ENCODE data around the gene MAP3K1.

MAP3K1 gene

DNA sequence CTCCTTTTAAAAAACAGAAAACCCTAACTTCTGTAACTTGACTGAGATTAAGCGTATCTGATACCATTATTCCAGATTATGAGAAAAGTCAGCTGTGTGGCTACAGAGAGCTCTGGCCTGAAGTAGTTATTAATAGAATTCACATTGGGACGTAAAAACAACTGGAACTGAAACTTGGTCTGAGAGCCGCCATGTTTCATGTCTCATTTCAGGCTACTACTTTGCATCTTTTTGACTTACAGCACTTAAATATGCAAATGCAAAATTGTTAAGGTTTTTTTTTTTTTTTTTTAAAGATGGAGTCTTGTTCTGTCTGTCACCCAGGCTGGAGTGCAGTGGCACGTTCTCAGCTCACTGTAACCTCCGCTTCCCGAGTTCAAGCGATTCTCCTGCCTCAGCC is 25.2 kb downstream of the MAP3K1 start:
- no peaks in the 10 kb centered on the region for H3K27me3 ChIP-seq (ENCODE audit: control insufficient read depth in 1 of 2, insufficient read depth in 1 of 2, low read length in 2 of 2)
- peaks cover 4% of the 10 kb centered on the region for H3K79me1 ChIP-seq (replicated peaks; ENCODE audit: low read length, poor library complexity, severe bottlenecking)
- no peak overlapping the region for H2AFZ ChIP-seq (ENCODE audit: low read depth, low read length)
- no peak overlapping the region for H3K4me3 ChIP-seq (ENCODE audit: insufficient read depth in 1 of 2, low read depth in 1 of 2, low read length in 2 of 2)
- no peak overlapping the region for H3K9ac ChIP-seq (ENCODE audit: low read length)
- no peak overlapping the region for H3K27ac ChIP-seq (ENCODE audit: low read length, poor library complexity, severe bottlenecking)
- peaks cover 5% of the 10 kb centered on the region for H3K4me1 ChIP-seq (ENCODE audit: control insufficient read depth, insufficient read depth, low read depth, low read length)
- H2BK15ac ChIP-seq (ENCODE audit: low read depth, poor library complexity, severe bottlenecking): no peak overlapping the region
- no peak overlapping the region for H4K91ac ChIP-seq (ENCODE audit: low read length)
- no peak overlapping the region for H2BK5ac ChIP-seq (ENCODE audit: low read depth, low read length, poor library complexity, severe bottlenecking)
- no peak overlapping the region for H3K4me2 ChIP-seq (ENCODE audit: low read length, poor library complexity, severe bottlenecking)
- H2AK5ac ChIP-seq (ENCODE audit: low read length, severe bottlenecking): no peak overlapping the region
- H3K18ac ChIP-seq (ENCODE audit: low read depth in 1 of 2, low read length in 2 of 2): no peak overlapping the region
- H3K36me3 ChIP-seq (ENCODE audit: control insufficient read depth in 1 of 2, insufficient read depth in 2 of 2, low read depth in 1 of 2, low read length in 2 of 2): no peaks in the 10 kb centered on the region
- H4K8ac ChIP-seq (ENCODE audit: low read length): no peak overlapping the region
- H3K14ac ChIP-seq (ENCODE audit: low read length in 2 of 2): no peak overlapping the region
- no peak for DNase-seq
- no peak overlapping the region for H2BK120ac ChIP-seq (ENCODE audit: low read depth, low read length)
- no peak overlapping the region for H3K23ac ChIP-seq (ENCODE audit: low read length in 2 of 2)
- H3K4ac ChIP-seq (ENCODE audit: low read depth in 1 of 2, low read length in 2 of 2): no peak overlapping the region
- 98% methylated on average over 7 of the region's 7 CpGs for WGBS
- H2BK12ac ChIP-seq (ENCODE audit: low read length in 2 of 2): no peak overlapping the region
- H3K9me3 ChIP-seq (ENCODE audit: control insufficient read depth, low read length): no peaks in the 10 kb centered on the region

DNA sequence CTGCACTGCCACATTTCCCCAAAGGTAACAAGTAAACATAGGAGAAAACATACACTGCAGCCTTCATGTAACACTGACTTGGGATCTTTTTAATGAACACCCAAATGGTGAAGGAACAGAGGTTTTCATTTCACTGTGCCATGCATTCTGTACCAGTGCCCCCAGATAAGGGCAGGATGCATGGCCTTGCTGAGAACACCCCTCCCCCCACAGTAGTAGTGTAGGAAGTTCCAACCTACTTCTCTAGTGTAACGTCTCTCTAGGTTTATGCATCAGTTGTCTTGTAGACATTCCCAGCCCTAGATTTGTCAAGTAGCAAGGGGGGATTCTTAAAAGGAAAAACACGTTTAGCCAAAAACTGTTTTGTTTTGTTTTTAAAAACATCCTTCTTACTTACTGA is 29.9 kb downstream of the MAP3K1 start:
- peaks cover 2% of the 10 kb centered on the region for H3K4me1 ChIP-seq (ENCODE audit: control insufficient read depth, insufficient read depth, low read depth, low read length)
- no peak overlapping the region for H2BK5ac ChIP-seq (ENCODE audit: low read depth, low read length, poor library complexity, severe bottlenecking)
- no peak overlapping the region for H4K91ac ChIP-seq (ENCODE audit: low read length)
- no peak overlapping the region for H3K14ac ChIP-seq (ENCODE audit: low read length in 2 of 2)
- no peak overlapping the region for H2AFZ ChIP-seq (ENCODE audit: low read depth, low read length)
- no peaks in the 10 kb centered on the region for H3K9me3 ChIP-seq (ENCODE audit: control insufficient read depth, low read length)
- H3K4ac ChIP-seq (ENCODE audit: low read depth in 1 of 2, low read length in 2 of 2): no peak overlapping the region
- no CpG with 5 or more reads among the region's 2 CpGs for WGBS
- peaks cover 4% of the 10 kb centered on the region for H3K79me1 ChIP-seq (replicated peaks; ENCODE audit: low read length, poor library complexity, severe bottlenecking)
- no peak for DNase-seq
- H2BK12ac ChIP-seq (ENCODE audit: low read length in 2 of 2): no peak overlapping the region
- no peak overlapping the region for H3K9ac ChIP-seq (ENCODE audit: low read length)
- no peaks in the 10 kb centered on the region for H3K36me3 ChIP-seq (ENCODE audit: control insufficient read depth in 1 of 2, insufficient read depth in 2 of 2, low read depth in 1 of 2, low read length in 2 of 2)
- H3K4me3 ChIP-seq (ENCODE audit: insufficient read depth in 1 of 2, low read depth in 1 of 2, low read length in 2 of 2): no peak overlapping the region
- H3K27me3 ChIP-seq (ENCODE audit: control insufficient read depth in 1 of 2, insufficient read depth in 1 of 2, low read length in 2 of 2): no peaks in the 10 kb centered on the region
- H3K4me2 ChIP-seq (ENCODE audit: low read length, poor library complexity, severe bottlenecking): no peak overlapping the region
- no peak overlapping the region for H3K27ac ChIP-seq (ENCODE audit: low read length, poor library complexity, severe bottlenecking)
- no peak overlapping the region for H2BK15ac ChIP-seq (ENCODE audit: low read depth, poor library complexity, severe bottlenecking)
- no peak overlapping the region for H4K8ac ChIP-seq (ENCODE audit: low read length)
- H3K18ac ChIP-seq (ENCODE audit: low read depth in 1 of 2, low read length in 2 of 2): peak overlapping the region in 1 of 2 experiments; percentile 67
- H3K23ac ChIP-seq (ENCODE audit: low read length in 2 of 2): no peak overlapping the region
- H2AK5ac ChIP-seq (ENCODE audit: low read length, severe bottlenecking): no peak overlapping the region
- no peak overlapping the region for H2BK120ac ChIP-seq (ENCODE audit: low read depth, low read length)

DNA sequence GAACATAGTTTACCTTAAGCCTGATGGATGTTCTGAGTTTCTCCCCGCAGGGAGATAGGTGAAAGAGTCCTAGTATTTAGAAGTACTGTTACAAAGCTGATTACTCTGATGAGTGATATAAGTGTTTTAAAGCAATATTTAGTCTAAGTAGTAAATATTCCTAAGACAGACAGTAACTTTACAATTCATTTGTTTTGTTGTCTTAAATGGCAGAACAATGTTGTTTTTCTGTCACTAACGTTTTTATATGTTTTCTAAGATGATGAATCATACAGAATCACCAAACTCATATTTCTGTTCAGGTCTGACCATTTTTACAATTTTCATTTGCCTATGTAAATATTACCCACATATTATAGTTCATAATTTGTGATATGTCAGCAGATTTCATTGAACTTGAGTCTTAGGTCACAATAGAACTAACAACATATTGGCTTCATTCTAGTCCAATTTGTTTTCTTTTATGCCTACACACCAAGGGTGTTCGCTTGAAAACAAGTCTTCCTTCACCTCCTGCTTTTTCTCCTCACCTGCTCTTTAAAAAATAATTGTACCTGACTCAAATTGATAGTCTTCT is 30.6 kb downstream of the MAP3K1 start:
- no peaks in the 10 kb centered on the region for H3K36me3 ChIP-seq (ENCODE audit: control insufficient read depth in 1 of 2, insufficient read depth in 2 of 2, low read depth in 1 of 2, low read length in 2 of 2)
- no peak overlapping the region for H2AK5ac ChIP-seq (ENCODE audit: low read length, severe bottlenecking)
- peaks cover 2% of the 10 kb centered on the region for H3K4me1 ChIP-seq (ENCODE audit: control insufficient read depth, insufficient read depth, low read depth, low read length)
- H2AFZ ChIP-seq (ENCODE audit: low read depth, low read length): no peak overlapping the region
- H3K14ac ChIP-seq (ENCODE audit: low read length in 2 of 2): no peak overlapping the region
- H2BK5ac ChIP-seq (ENCODE audit: low read depth, low read length, poor library complexity, severe bottlenecking): no peak overlapping the region
- H3K23ac ChIP-seq (ENCODE audit: low read length in 2 of 2): no peak overlapping the region
- no peak overlapping the region for H4K91ac ChIP-seq (ENCODE audit: low read length)
- no peak overlapping the region for H3K4ac ChIP-seq (ENCODE audit: low read depth in 1 of 2, low read length in 2 of 2)
- no peak overlapping the region for H2BK12ac ChIP-seq (ENCODE audit: low read length in 2 of 2)
- H3K18ac ChIP-seq (ENCODE audit: low read depth in 1 of 2, low read length in 2 of 2): no peak overlapping the region
- peaks cover 4% of the 10 kb centered on the region for H3K79me1 ChIP-seq (replicated peaks; ENCODE audit: low read length, poor library complexity, severe bottlenecking)
- WGBS: 83% methylated on average over 2 of the region's 3 CpGs
- H3K9me3 ChIP-seq (ENCODE audit: control insufficient read depth, low read length): no peaks in the 10 kb centered on the region
- H3K4me3 ChIP-seq (ENCODE audit: insufficient read depth in 1 of 2, low read depth in 1 of 2, low read length in 2 of 2): no peak overlapping the region
- no peak overlapping the region for H2BK15ac ChIP-seq (ENCODE audit: low read depth, poor library complexity, severe bottlenecking)
- H3K27ac ChIP-seq (ENCODE audit: low read length, poor library complexity, severe bottlenecking): no peak overlapping the region
- H3K4me2 ChIP-seq (ENCODE audit: low read length, poor library complexity, severe bottlenecking): no peak overlapping the region
- H3K9ac ChIP-seq (ENCODE audit: low read length): no peak overlapping the region
- H3K27me3 ChIP-seq (ENCODE audit: control insufficient read depth in 1 of 2, insufficient read depth in 1 of 2, low read length in 2 of 2): no peaks in the 10 kb centered on the region
- no peak overlapping the region for H2BK120ac ChIP-seq (ENCODE audit: low read depth, low read length)
- no peak for DNase-seq
- no peak overlapping the region for H4K8ac ChIP-seq (ENCODE audit: low read length)

DNA sequence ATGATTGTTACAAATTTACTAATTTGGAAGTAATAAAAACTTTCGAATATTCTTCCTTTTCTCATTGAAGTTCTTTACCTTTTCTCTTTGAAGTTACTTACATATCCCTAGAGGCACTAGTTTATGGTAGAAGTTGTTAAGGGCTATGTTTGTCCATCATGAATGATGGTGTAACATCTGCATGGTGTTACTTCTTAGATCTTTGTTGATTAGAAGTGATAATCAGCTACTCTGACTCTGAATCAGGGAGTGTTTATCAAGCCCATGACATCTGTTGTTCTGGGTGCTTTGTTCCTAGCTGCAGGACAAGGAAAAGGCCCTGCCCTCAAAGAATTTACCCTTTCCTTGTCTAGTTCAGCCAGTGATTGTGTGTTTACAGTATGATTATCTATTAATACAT is 32.9 kb downstream of the MAP3K1 start:
- Histone ChIP-seq H4K8ac (ENCODE audit: low read length) (no peak overlapping the region), H3K27ac (ENCODE audit: low read length, poor library complexity, severe bottlenecking) (no peak overlapping the region), H2AK5ac (ENCODE audit: low read length, severe bottlenecking) (no peak overlapping the region), H3K18ac (ENCODE audit: low read depth in 1 of 2, low read length in 2 of 2) (no peak overlapping the region), H3K27me3 (ENCODE audit: control insufficient read depth in 1 of 2, insufficient read depth in 1 of 2, low read length in 2 of 2) (no peaks in the 10 kb centered on the region), H3K36me3 (ENCODE audit: control insufficient read depth in 1 of 2, insufficient read depth in 2 of 2, low read depth in 1 of 2, low read length in 2 of 2) (no peaks in the 10 kb centered on the region), H3K9ac (ENCODE audit: low read length) (no peak overlapping the region), H2BK5ac (ENCODE audit: low read depth, low read length, poor library complexity, severe bottlenecking) (no peak overlapping the region), H4K91ac (ENCODE audit: low read length) (no peak overlapping the region), H3K4ac (ENCODE audit: low read depth in 1 of 2, low read length in 2 of 2) (no peak overlapping the region), H3K4me2 (ENCODE audit: low read length, poor library complexity, severe bottlenecking) (no peak overlapping the region), H3K4me3 (ENCODE audit: insufficient read depth in 1 of 2, low read depth in 1 of 2, low read length in 2 of 2) (no peak overlapping the region), H3K4me1 (ENCODE audit: control insufficient read depth, insufficient read depth, low read depth, low read length) (peaks cover 5% of the 10 kb centered on the region), H3K79me1 (replicated peaks; ENCODE audit: low read length, poor library complexity, severe bottlenecking) (peaks cover 4% of the 10 kb centered on the region), H3K14ac (ENCODE audit: low read length in 2 of 2) (no peak overlapping the region), H2BK120ac (ENCODE audit: low read depth, low read length) (no peak overlapping the region), H2BK15ac (ENCODE audit: low read depth, poor library complexity, severe bottlenecking) (no peak overlapping the region), H2BK12ac (ENCODE audit: low read length in 2 of 2) (no peak overlapping the region), H2AFZ (ENCODE audit: low read depth, low read length) (no peak overlapping the region), H3K23ac (ENCODE audit: low read length in 2 of 2) (no peak overlapping the region), H3K9me3 (ENCODE audit: control insufficient read depth, low read length) (no peaks in the 10 kb centered on the region)
- no peak for DNase-seq
- no CpG with 5 or more reads among the region's 1 CpG for WGBS
